IPS-20b (cell line): ENCODE results near the gene ZMYM4.

ENCODE experiments used
- H3K27ac ChIP-seq: one replicate; pipeline ENCODE4 v1.5.1; 2013; ENCODE audit warnings: low read length
- H3K27me3 ChIP-seq: 2 replicates; pipeline ENCODE4 v1.6.1; 2013; ENCODE audit warnings: mild to moderate bottlenecking, low read length, inconsistent platforms; ENCODE audit not compliant: insufficient read depth
- H3K36me3 ChIP-seq: 2 replicates; pipeline ENCODE4 v1.6.1; 2013; ENCODE audit warnings: low read depth, mild to moderate bottlenecking, inconsistent platforms, low read length, moderate library complexity; ENCODE audit not compliant: insufficient read depth
- H3K4me1 ChIP-seq: 2 replicates; pipeline ENCODE4 v1.6.1; 2013; ENCODE audit warnings: mild to moderate bottlenecking, control low read depth, inconsistent platforms, low read length, moderate library complexity; ENCODE audit not compliant: insufficient read depth
- H3K4me3 ChIP-seq: 2 replicates; pipeline ENCODE4 v1.5.1; 2013; ENCODE audit warnings: mild to moderate bottlenecking, low read length, inconsistent platforms
- H3K9ac ChIP-seq: 2 replicates; pipeline ENCODE4 v1.6.1; 2013; ENCODE audit warnings: low read depth, mild to moderate bottlenecking, inconsistent platforms, low read length, moderate library complexity
- H3K9me3 ChIP-seq: 2 replicates; pipeline ENCODE4 v1.6.1; 2013; ENCODE audit warnings: mild to moderate bottlenecking, low read depth, low read length, inconsistent platforms; ENCODE audit not compliant: insufficient read depth

The ZMYM4 gene

GRCh38 chr1:35279555-35279904, 11.0 kb downstream of the ZMYM4 start:
- H3K9ac ChIP-seq: no peak overlapping the region
- peaks cover 27% of the 10 kb centered on the region for H3K36me3 ChIP-seq
- no peak overlapping the region for H3K4me3 ChIP-seq
- H3K4me1 ChIP-seq: no peaks in the 10 kb centered on the region
- peaks cover 6% of the 10 kb centered on the region; the same call in 1 of the 2 replicates for H3K9me3 ChIP-seq
- no peak overlapping the region for H3K27ac ChIP-seq
- H3K27me3 ChIP-seq: no peaks in the 10 kb centered on the region

GRCh38 chr1:35280006-35280405, 11.5 kb downstream of the ZMYM4 start:
- peaks cover 29% of the 10 kb centered on the region for H3K36me3 ChIP-seq
- H3K4me1 ChIP-seq: no peaks in the 10 kb centered on the region
- no peak overlapping the region for H3K4me3 ChIP-seq

GRCh38 chr1:35281565-35281964, 13.1 kb downstream of the ZMYM4 start:
- Histone ChIP-seq H3K36me3 (peaks cover 29% of the 10 kb centered on the region), H3K9me3 (peaks cover 6% of the 10 kb centered on the region; the same call in 1 of the 2 replicates), H3K4me3 (no peak overlapping the region), H3K9ac (no peak overlapping the region), H3K27ac (no peak overlapping the region), H3K4me1 (no peaks in the 10 kb centered on the region), H3K27me3 (no peaks in the 10 kb centered on the region)

More at GRCh38 chr1:35280006-35280405, 11.5 kb downstream of the ZMYM4 start:
- Histone ChIP-seq H3K9me3 (peaks cover 6% of the 10 kb centered on the region; the same call in 1 of the 2 replicates), H3K27me3 (no peaks in the 10 kb centered on the region), H3K9ac (no peak overlapping the region), H3K27ac (no peak overlapping the region)

DNA sequence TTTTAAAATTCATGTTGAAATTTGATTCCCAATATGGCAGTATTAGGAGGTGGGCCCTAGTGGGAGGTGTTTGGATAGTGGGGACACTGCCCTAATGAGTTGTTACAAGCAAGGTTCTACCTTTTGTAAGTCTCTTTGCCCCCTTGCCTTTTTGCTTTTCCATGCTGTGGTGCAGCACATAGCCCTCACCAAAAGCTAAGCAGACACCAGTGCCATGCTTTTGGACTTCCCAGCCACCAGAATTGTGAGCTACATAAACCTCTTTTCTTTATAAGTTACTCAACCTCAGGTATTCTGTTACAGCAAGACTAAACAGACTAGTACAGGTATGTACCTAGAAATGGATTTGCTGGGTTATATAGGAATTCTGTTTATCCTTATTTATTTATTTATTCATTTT, 13.7 kb downstream of the ZMYM4 start:
- H3K4me3 ChIP-seq: no peak overlapping the region
- no peak overlapping the region for H3K9ac ChIP-seq
- peaks cover 29% of the 10 kb centered on the region for H3K36me3 ChIP-seq
- H3K27me3 ChIP-seq: no peaks in the 10 kb centered on the region
- H3K4me1 ChIP-seq: no peaks in the 10 kb centered on the region
- H3K9me3 ChIP-seq: peaks cover 6% of the 10 kb centered on the region; the same call in 1 of the 2 replicates
- H3K27ac ChIP-seq: no peak overlapping the region

- Histone ChIP-seq H3K36me3 (peaks cover 24% of the 10 kb centered on the region), H3K9ac (no peak overlapping the region), H3K4me1 (no peaks in the 10 kb centered on the region), H3K27me3 (no peaks in the 10 kb centered on the region), H3K9me3 (peaks cover under 1% of the 10 kb centered on the region; the same call in 1 of the 2 replicates), H3K4me3 (no peak overlapping the region), H3K27ac (no peak overlapping the region)
These were observed 16.3 kb downstream of the ZMYM4 start for GRCh38 chr1:35284852-35285251.

- Histone ChIP-seq H3K9me3 (no peaks in the 10 kb centered on the region), H3K4me3 (no peak overlapping the region), H3K27ac (no peak overlapping the region), H3K36me3 (peaks cover 19% of the 10 kb centered on the region), H3K9ac (no peak overlapping the region), H3K4me1 (no peaks in the 10 kb centered on the region), H3K27me3 (no peaks in the 10 kb centered on the region)
These were observed 17.5 kb downstream of the ZMYM4 start for GRCh38 chr1:35285771-35286606.

DNA sequence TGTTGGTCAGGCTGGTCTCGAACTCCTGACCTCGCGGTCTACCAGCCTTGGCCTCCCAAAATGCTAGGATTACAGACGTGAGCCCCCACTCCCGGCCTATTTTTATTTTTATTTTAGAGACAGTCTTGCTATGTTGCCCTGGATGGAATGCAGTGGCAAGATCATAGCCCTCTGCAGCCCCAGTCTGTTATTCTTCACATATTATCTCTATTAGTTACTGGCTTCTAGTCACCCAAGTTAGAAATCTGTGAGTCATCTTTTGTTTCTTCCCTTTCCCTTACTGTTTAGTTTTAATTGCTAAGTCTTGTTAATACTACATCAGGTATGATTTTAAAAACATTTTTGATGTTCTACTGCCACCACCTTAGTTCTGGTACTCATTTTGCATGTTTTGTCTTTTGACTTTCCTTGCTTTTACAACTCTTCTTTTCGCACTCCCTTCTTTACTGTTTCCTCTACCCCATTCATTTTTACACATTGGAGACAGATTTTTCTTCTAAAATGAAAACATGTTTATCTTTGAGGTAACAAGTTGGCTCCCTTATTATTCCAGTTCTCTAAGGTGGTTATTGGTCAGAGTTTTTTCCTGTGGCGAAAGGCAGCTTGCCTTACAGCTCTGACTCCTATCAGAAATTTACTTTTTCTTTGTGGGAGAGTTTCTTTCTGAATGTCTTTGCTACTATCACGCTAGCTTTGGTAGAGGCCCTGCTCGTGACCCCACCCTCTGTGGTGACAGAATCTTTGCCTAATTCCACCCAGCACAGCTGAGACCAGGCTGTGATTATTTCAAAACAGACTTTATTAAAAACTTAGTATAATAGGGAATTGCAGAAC, 19.5 kb downstream of the ZMYM4 start:
- Histone ChIP-seq H3K27me3 (no peaks in the 10 kb centered on the region), H3K27ac (no peak overlapping the region), H3K4me1 (no peaks in the 10 kb centered on the region), H3K9ac (no peak overlapping the region), H3K36me3 (peaks cover 15% of the 10 kb centered on the region; the same call in 1 of the 2 replicates), H3K9me3 (no peaks in the 10 kb centered on the region), H3K4me3 (no peak overlapping the region)

DNA sequence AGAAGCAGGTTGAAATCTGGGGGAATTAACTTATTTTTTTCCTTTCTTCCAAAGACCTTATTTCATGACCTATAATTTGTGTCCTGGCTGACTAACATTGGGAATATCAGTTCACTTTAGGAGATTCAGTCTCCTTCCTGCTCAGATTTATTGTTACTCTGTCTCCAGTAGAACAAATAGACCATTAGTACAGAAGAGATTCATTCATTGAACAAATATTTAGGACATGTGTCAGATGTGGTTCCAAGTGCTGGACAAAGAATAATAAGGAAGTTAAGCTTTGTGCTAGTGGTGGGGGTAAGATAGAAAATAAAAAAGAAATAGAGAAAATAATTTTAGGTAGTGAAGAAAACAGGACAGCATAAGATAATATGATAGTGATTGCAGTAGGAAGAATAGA, 20.3 kb downstream of the ZMYM4 start:
- no peak overlapping the region for H3K9ac ChIP-seq
- no peaks in the 10 kb centered on the region for H3K9me3 ChIP-seq
- no peak overlapping the region for H3K4me3 ChIP-seq
- H3K36me3 ChIP-seq: peaks cover 18% of the 10 kb centered on the region; the same call in 1 of the 2 replicates
- no peaks in the 10 kb centered on the region for H3K27me3 ChIP-seq
- H3K4me1 ChIP-seq: no peaks in the 10 kb centered on the region
- no peak overlapping the region for H3K27ac ChIP-seq

GRCh38 chr1:35290452-35290851, 21.9 kb downstream of the ZMYM4 start:
- no peaks in the 10 kb centered on the region for H3K4me1 ChIP-seq

DNA sequence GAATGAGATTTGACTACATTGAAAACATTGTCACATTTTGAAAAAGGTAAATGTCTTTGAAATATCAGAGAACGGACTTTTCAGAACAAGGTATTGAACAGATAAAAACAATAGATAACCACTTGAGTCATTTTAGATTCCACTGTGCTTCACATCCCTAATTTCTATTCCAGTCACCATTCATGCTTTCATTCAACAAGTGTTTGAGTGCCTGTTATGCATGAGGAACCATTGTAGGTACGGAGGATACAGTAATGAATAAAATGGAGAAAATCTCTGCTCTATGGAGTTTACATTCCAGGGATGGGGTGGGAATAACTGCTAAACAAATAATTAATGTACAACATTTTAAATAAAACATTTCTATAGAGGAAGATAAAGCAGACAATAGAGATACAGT, 26.3 kb downstream of the ZMYM4 start:
- no peak overlapping the region for H3K9ac ChIP-seq
- H3K4me1 ChIP-seq: no peaks in the 10 kb centered on the region
- no peaks in the 10 kb centered on the region for H3K27me3 ChIP-seq
- no peak overlapping the region for H3K4me3 ChIP-seq
- peaks cover 32% of the 10 kb centered on the region for H3K36me3 ChIP-seq
- no peak overlapping the region for H3K27ac ChIP-seq
- H3K9me3 ChIP-seq: no peaks in the 10 kb centered on the region

More at GRCh38 chr1:35290452-35290851, 21.9 kb downstream of the ZMYM4 start:
- no peak overlapping the region for H3K4me3 ChIP-seq
- H3K27ac ChIP-seq: no peak overlapping the region
- H3K36me3 ChIP-seq: peaks cover 13% of the 10 kb centered on the region; the same call in 1 of the 2 replicates
- H3K27me3 ChIP-seq: no peaks in the 10 kb centered on the region
- H3K9me3 ChIP-seq: no peaks in the 10 kb centered on the region
- H3K9ac ChIP-seq: no peak overlapping the region

DNA sequence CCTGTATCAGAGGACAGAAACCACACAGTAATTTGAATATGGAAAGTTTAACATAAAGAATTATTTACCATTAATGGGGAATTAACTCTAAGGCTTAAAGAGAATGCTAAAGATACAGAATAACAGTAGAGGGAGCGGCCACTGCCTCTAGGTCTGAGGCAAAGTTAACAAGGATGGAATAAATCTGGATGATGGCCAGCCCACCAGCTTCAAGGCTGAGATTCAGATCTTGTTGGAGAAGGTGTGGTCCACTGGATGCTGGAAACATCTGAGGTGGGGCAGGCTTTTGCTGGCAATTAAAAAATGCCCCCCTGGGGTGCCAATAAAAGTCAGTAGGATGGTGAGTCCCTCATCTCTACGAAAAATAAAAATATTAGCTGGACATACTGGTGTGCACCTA, 29.4 kb downstream of the ZMYM4 start:
- Histone ChIP-seq H3K27ac (no peak overlapping the region), H3K27me3 (no peaks in the 10 kb centered on the region), H3K4me1 (no peaks in the 10 kb centered on the region), H3K9ac (no peak overlapping the region), H3K4me3 (no peak overlapping the region), H3K9me3 (no peaks in the 10 kb centered on the region), H3K36me3 (peaks cover 29% of the 10 kb centered on the region)
